ENCODE measurements around the gene ZNF668. TPM values are rescaled to one million over a fixed set of nuclear protein-coding genes. Genes with fewer than 3 reads are reported as not detected.
A peak's percentile ranks its signal among the peaks of the same experiment; 100 is the strongest.

The ZNF668 gene
- total and polyA plus RNA-seq, 2 experiments from 2014 or later, result 6.2 to 13.1 TPM

GRCh38 chr16:31032736-31033708 lies 41.0 kb downstream of the ZNF668 start, which contains the start of gene STX4:
Gene STX4 (plus strand): TSS chr16:31033558. CDS start chr16:31033806, 248 bp downstream.
- Histone ChIP-seq H3K4me1 (ENCODE audit: insufficient read depth) (peaks cover 9% of the 10 kb centered on the region), H3K4me3 (peak within 1 kb of the TSS; percentile 99), H2AFZ (peak within 1 kb of the TSS; percentile 95), H4K20me1 (replicated peaks; ENCODE audit: insufficient read depth) (no peaks in the 10 kb centered on the region), H3F3A (replicated peaks; ENCODE audit: low read depth) (peaks cover 12% of the 10 kb centered on the region), H3K9me2 (ENCODE audit: insufficient read depth) (no peaks in the 10 kb centered on the region), H3K27me3 (ENCODE audit: insufficient read depth) (no peaks in the 10 kb centered on the region), H3K4me2 (peak within 1 kb of the TSS; percentile 98), H3K27ac (ENCODE audit: low read depth) (peak within 1 kb of the TSS; percentile 80), H3K36me3 (ENCODE audit: insufficient read depth) (no peaks in the 10 kb centered on the region), H3K79me2 (replicated peaks; ENCODE audit: insufficient read depth) (no peaks in the 10 kb centered on the region; the same call in 1 of the 2 replicates)
- ATAC-seq (peak; percentile 87), DNase-seq (ENCODE audit: low spot score) (peak; percentile 99)
- Mint-ChIP-seq H3K9me3 (no peaks in the 10 kb centered on the region; the same call in 2 of the 3 replicates), H3K27me3 (ENCODE audit: insufficient read depth, low read depth, poor library complexity) (peaks cover 10% of the 10 kb centered on the region), H3K4me1 (peaks cover 9% of the 10 kb centered on the region; the same call in 1 of the 3 replicates), H3K27ac (peak within 1 kb of the TSS; percentile 83), H3K36me3 (ENCODE audit: low read depth) (peaks cover 2% of the 10 kb centered on the region; the same call in 1 of the 3 replicates), H3K4me3 (peak within 1 kb of the TSS; percentile 90)
- TF ChIP-seq CREB1 (CRISPR knock-in tag; IDR thresholded peaks at IDR 0.05; ENCODE audit: low read depth) (peak; percentile 96), ZNF462 (CRISPR knock-in tag; IDR thresholded peaks at IDR 0.05) (no peak), ETS1 (IDR thresholded peaks at IDR 0.05) (peak; percentile 91)
